Measurements from ENCODE around the gene TBC1D19. TPM values are rescaled to one million over a fixed set of nuclear protein-coding genes. Genes with fewer than 3 reads are reported as not detected.

TBC1D19 gene
- total and polyA plus RNA-seq, 4 donors, result 2.1 to 41.6 (median 8.3) TPM

DNA sequence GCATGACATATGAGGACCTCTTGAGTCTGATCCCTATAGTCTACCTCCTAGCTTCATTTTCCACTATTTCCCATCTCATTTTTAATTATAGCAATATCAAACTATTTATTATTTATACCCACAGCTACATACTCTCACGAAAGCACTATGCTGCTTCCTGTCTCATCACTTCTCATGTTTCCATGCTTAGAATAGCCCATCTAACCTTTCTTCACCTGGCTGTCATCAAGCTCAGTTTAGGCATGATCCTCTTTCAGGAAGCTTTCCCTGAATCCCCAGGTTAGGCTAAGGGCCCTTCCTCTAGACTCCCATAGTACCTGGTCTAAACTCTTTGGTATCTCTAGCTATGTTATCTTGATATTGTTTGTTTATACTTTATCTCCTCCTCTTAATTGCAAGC is 137.8 kb downstream of the TBC1D19 start:
- 77 to 85% methylated on average over 1 of the region's 1 CpG for WGBS, 2 donors
- Histone ChIP-seq H3K27me3 (ENCODE audit: control insufficient read depth in 3 of 3, insufficient read depth in 3 of 3, low read length in 2 of 3) (no peaks in the 10 kb centered on the region), H3K4me3 (no peak overlapping the region), H3K36me3 (ENCODE audit: control insufficient read depth in 4 of 4, insufficient read depth in 4 of 4, low read length in 4 of 4) (peaks cover 0 to 5% (median 0%) of the 10 kb centered on the region in 4 donors), H3K27ac (ENCODE audit: low read depth in 1 of 2, low read length in 1 of 2) (no peak overlapping the region), H3K9me3 (ENCODE audit: control insufficient read depth in 4 of 4, insufficient read depth in 3 of 4, low read length in 3 of 4) (no peaks in the 10 kb centered on the region), H3K9ac (ENCODE audit: insufficient read depth in 1 of 2, low read length in 2 of 2) (no peak overlapping the region), H3K4me1 (ENCODE audit: control insufficient read depth in 5 of 5, insufficient read depth in 5 of 5, low read length in 5 of 5) (peaks cover 0 to 11% (median 0%) of the 10 kb centered on the region in 5 donors)
- ATAC-seq (ENCODE audit: insufficient read depth, low FRiP score) (no peak), DNase-seq (no peak)
- TF ChIP-seq CTCF (IDR thresholded peaks at IDR 0.05; ENCODE audit: control extremely low read depth, extremely low read depth), result no peak

- H3K27me3 ChIP-seq (ENCODE audit: control insufficient read depth in 3 of 3, insufficient read depth in 3 of 3, low read length in 2 of 3), result no peaks in the 10 kb centered on the region
- DNase-seq (no peak), ATAC-seq (ENCODE audit: insufficient read depth, low FRiP score) (no peak)
- no peak overlapping the region for H3K4me3 ChIP-seq
- WGBS, 2 donors, result 96 to 97% methylated on average over 1 of the region's 1 CpG
- no peak overlapping the region for H3K9ac ChIP-seq (ENCODE audit: insufficient read depth in 1 of 2, low read length in 2 of 2)
- peaks cover 0 to 11% (median 0%) of the 10 kb centered on the region in 5 donors for H3K4me1 ChIP-seq (ENCODE audit: control insufficient read depth in 5 of 5, insufficient read depth in 5 of 5, low read length in 5 of 5)
- H3K36me3 ChIP-seq (ENCODE audit: control insufficient read depth in 4 of 4, insufficient read depth in 4 of 4, low read length in 4 of 4), result peaks cover 0 to 5% (median 0%) of the 10 kb centered on the region in 4 donors
- H3K9me3 ChIP-seq (ENCODE audit: control insufficient read depth in 4 of 4, insufficient read depth in 3 of 4, low read length in 3 of 4), result no peaks in the 10 kb centered on the region
- TF ChIP-seq CTCF (IDR thresholded peaks at IDR 0.05; ENCODE audit: control extremely low read depth, extremely low read depth), result no peak
- no peak overlapping the region for H3K27ac ChIP-seq (ENCODE audit: low read depth in 1 of 2, low read length in 1 of 2)
Measured at GRCh38 chr4:26723216-26723615, 139.3 kb downstream of the TBC1D19 start.

- no peak for TF ChIP-seq CTCF (IDR thresholded peaks at IDR 0.05; ENCODE audit: control extremely low read depth, extremely low read depth)
- H3K36me3 ChIP-seq (ENCODE audit: control insufficient read depth in 4 of 4, insufficient read depth in 4 of 4, low read length in 4 of 4), result peaks cover 0 to 5% (median 0%) of the 10 kb centered on the region in 4 donors
- ATAC-seq (ENCODE audit: insufficient read depth, low FRiP score) (no peak), DNase-seq (no peak)
- no peaks in the 10 kb centered on the region for H3K27me3 ChIP-seq (ENCODE audit: control insufficient read depth in 3 of 3, insufficient read depth in 3 of 3, low read length in 2 of 3)
- H3K27ac ChIP-seq (ENCODE audit: low read depth in 1 of 2, low read length in 1 of 2), result no peak overlapping the region
- no peak overlapping the region for H3K9ac ChIP-seq (ENCODE audit: insufficient read depth in 1 of 2, low read length in 2 of 2)
- no peak overlapping the region for H3K4me3 ChIP-seq
- peaks cover 0 to 11% (median 0%) of the 10 kb centered on the region in 5 donors for H3K4me1 ChIP-seq (ENCODE audit: control insufficient read depth in 5 of 5, insufficient read depth in 5 of 5, low read length in 5 of 5)
- no peaks in the 10 kb centered on the region for H3K9me3 ChIP-seq (ENCODE audit: control insufficient read depth in 4 of 4, insufficient read depth in 3 of 4, low read length in 3 of 4)
Measured at GRCh38 chr4:26724534-26724933, 140.7 kb downstream of the TBC1D19 start.
